ENCODE data around the gene SLC2A4. TPM values are rescaled to one million over a fixed set of nuclear protein-coding genes. Genes with fewer than 3 reads are reported as not detected.

The SLC2A4 gene
- polyA plus RNA-seq, 2 of the 4 experiments (the other 2 are of a cell fraction) = 0.16 to 0.17 TPM

DNA sequence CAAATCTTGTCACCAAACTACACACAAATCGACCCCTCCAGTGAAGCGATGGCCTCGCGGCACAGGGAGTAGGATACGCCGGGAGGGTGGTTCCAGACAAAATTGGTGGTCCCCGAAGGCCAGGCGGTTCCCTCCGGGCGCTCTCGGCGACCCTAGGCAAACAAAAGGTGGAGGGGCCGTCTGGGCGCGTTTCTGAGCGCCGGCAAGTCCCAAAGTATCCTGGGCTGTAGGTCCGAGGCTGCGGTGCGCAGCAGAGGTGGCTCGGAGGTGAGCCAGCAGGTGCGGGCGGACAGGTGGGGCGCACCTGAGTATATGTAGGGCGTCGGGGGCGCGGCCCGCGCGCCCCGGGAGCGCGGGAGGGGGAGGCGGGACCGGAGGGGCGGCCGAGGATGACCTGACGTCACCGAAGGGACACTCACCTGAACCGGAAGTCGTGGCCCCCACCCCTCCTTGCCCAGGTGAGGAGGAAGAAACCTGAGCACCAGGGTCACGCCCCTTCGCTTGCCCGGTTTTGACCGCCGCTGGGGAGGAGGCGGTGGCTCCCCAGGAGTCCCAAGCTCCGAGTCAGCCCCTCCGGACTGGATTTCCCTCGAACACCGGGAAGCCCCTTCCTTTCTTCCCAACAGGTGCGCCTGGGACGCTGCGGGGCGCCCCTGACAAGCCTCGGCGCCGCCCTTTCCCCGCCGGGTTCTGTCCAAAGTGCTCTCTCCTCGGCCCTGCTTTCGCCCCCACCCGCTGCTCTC, 19.2 kb upstream of the SLC2A4 start, which contains the start of gene CLDN7:
CLDN7 (minus strand) TSS at position 287 of the 743 bp plus-strand sequence. CDS start 435 bp downstream, outside the sequence.
- ATAC-seq (no peak), FAIRE-seq (no peak), DNase-seq (ENCODE audit: low read depth in 1 of 2, low spot score in 1 of 2) (no peak)
- POLR2A ChIA-PET = no interaction called here
- Histone ChIP-seq H3K9me3 (no peaks in the 10 kb centered on the region), H3K4me3 (no peak within 1 kb of the TSS), H3K4me1 (peaks cover 65% of the 10 kb centered on the region), H3K27ac (peak within 1 kb of the TSS; percentile 73 to 83), H3K4me2 (peak within 1 kb of the TSS; percentile 79)
- TF ChIP-seq ESRRA (IDR thresholded peaks at IDR 0.05; ENCODE audit: borderline replicate concordance, low read length) (no peak), SMC3 (IDR thresholded peaks at IDR 0.05) (no peak), RNF2 (IDR thresholded peaks at IDR 0.05; ENCODE audit: borderline replicate concordance, low read depth) (no peak), FOXS1 (CRISPR knock-in tag; IDR thresholded peaks at IDR 0.05) (no peak)
- CTCF ChIA-PET = interaction anchor here (1.1 to 4.3 kb wide), 4 partner anchors 18 to 34 kb away, joined by 3 to 52 read pairs (median 4); partner anchors contain the start of gene SLC2A4
- 90% methylated on average over 64 of the region's 64 CpGs for WGBS (ENCODE audit: missing lambda C conversion rate)

DNA sequence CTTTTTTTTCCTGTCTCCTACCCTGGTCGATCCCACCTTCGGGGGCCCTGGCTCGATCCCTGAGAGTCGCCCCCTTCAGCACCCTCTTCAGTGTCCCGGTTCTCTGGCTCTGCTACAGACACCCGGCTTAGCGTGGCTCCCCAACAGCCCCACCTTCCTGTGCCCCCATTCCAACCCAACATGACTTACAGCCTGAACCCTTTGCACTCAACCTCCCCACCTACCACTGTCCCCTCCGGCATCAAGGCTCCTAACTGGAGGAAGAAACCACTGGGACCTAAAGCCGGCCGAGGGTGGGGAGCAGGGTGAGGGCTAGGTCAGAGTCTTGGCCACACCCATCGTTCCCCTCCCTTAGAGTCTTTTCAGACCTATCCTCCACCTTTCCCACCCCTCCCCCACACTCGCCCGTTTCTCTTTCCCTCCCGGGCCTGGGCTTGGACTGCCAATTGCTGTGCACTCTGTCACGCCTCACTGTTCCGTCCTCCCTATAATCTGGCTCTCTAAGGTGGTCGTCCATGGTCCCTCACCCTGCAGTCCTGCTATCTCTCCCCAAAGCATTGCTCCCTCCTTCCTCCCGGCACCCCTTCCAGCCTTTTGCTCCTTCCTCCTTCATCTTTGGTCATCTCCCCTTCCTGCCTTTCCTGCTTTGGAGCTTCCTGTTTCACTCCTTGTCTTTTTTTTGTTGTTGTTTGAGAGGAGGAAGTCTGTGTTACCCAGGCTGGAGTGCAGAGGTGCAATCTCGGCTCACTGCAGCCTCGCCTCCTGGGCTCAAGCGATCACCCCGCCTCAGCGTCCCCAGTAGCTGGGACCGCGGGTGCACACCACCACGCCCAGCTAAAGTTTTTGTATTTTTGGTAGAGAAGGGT, 18.4 kb upstream of the SLC2A4 start:
- Histone ChIP-seq H3K27ac (peak overlapping the region; percentile 73 to 83), H3K4me2 (peak overlapping the region; percentile 79), H3K4me1 (peaks cover 65% of the 10 kb centered on the region), H3K4me3 (no peak overlapping the region), H3K9me3 (no peaks in the 10 kb centered on the region)
- peak in 1 of 2 experiments; percentile 46 for DNase-seq (ENCODE audit: low read depth in 1 of 2, low spot score in 1 of 2)
- ChIA-PET POLR2A (interaction anchor here (0.8 kb wide), 1 partner anchor 44 kb away, joined by 4 read pairs; the partner anchor contains the start of gene DLG4), CTCF (interaction anchor here (1.1 to 4.3 kb wide), 5 partner anchors 9 to 217 kb away, joined by 3 to 52 read pairs (median 4); partner anchors contain the start of gene SLC2A4)
- peak; percentile 20 to 22; a peak in 4 of 6 replicates for ATAC-seq
- no peak for FAIRE-seq
- TF ChIP-seq PHF8 (IDR thresholded peaks at IDR 0.05; ENCODE audit: borderline replicate concordance, low read depth) (no peak), JUNB (IDR thresholded peaks at IDR 0.05) (no peak), ZNF302 (CRISPR knock-in tag; IDR thresholded peaks at IDR 0.05) (no peak), FOSL2 (IDR thresholded peaks at IDR 0.05) (no peak), FOSL2 (CRISPR knock-in tag; IDR thresholded peaks at IDR 0.05) (no peak), ZC3H11A (IDR thresholded peaks at IDR 0.05) (no peak), CBX8 (IDR thresholded peaks at IDR 0.05) (no peak), NPAS2 (CRISPR knock-in tag; IDR thresholded peaks at IDR 0.05; ENCODE audit: borderline replicate concordance) (no peak), RARB (CRISPR knock-in tag; IDR thresholded peaks at IDR 0.05) (no peak), POLR2A (IDR thresholded peaks at IDR 0.05; ENCODE audit: low read length) (no peak), HDAC2 (IDR thresholded peaks at IDR 0.05) (no peak), HOXA7 (CRISPR knock-in tag; IDR thresholded peaks at IDR 0.05) (no peak), NFE2L2 (conservative IDR thresholded peaks at IDR 0.05; ENCODE audit: low read length) (no peak), MAFK (IDR thresholded peaks at IDR 0.05; ENCODE audit: partially characterized antibody) (no peak), RAD21 (conservative IDR thresholded peaks at IDR 0.05 in 1 of 2, IDR thresholded peaks at IDR 0.05 in 1 of 2) (no peak), KDM5A (IDR thresholded peaks at IDR 0.05) (no peak)
- TF ChIP-seq, protein P1, sequence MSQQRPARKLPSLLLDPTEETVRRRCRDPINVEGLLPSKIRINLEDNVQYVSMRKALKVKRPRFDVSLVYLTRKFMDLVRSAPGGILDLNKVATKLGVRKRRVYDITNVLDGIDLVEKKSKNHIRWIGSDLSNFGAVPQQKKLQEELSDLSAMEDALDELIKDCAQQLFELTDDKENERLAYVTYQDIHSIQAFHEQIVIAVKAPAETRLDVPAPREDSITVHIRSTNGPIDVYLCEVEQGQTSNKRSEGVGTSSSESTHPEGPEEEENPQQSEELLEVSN (IDR thresholded peaks at IDR 0.05; ENCODE audit: borderline replicate concordance, low read depth) = no peak
- 65% methylated on average over 26 of the region's 26 CpGs for WGBS (ENCODE audit: missing lambda C conversion rate)

DNA sequence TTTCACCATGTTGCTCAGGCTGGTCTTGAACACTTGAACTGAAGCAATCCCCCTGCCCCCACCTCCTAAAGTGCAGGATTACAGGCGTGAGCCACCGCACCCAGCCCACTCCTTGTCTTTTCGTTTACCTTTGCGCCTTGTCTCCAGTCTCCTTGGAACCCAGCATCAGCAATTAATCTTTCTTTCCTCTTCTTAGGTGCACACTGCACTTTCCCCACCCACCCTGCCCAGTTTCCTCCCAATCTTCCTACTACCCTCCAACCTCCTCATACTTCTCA, 17.8 kb upstream of the SLC2A4 start:
- peak overlapping the region; percentile 73 to 83 for H3K27ac ChIP-seq
- WGBS (ENCODE audit: missing lambda C conversion rate) = 74% methylated on average over 4 of the region's 4 CpGs
- TF ChIP-seq MAZ (IDR thresholded peaks at IDR 0.05; ENCODE audit: borderline replicate concordance, low read depth, low read length) (no peak), ZC3H11A (IDR thresholded peaks at IDR 0.05) (no peak), EP300 (IDR thresholded peaks at IDR 0.05) (no peak), FOXS1 (CRISPR knock-in tag; IDR thresholded peaks at IDR 0.05) (no peak), HOXB5 (CRISPR knock-in tag; IDR thresholded peaks at IDR 0.05) (no peak), EHMT2 (IDR thresholded peaks at IDR 0.05; ENCODE audit: low read depth) (no peak), CBX2 (IDR thresholded peaks at IDR 0.05; ENCODE audit: borderline replicate concordance, low read depth) (no peak), HDAC2 (IDR thresholded peaks at IDR 0.05) (no peak), RNF2 (IDR thresholded peaks at IDR 0.05; ENCODE audit: borderline replicate concordance, low read depth) (no peak), JUN (IDR thresholded peaks at IDR 0.05) (no peak), POLR2A (IDR thresholded peaks at IDR 0.05; ENCODE audit: low read length) (no peak), NPAS2 (CRISPR knock-in tag; IDR thresholded peaks at IDR 0.05; ENCODE audit: borderline replicate concordance) (no peak), BHLHE40 (IDR thresholded peaks at IDR 0.05; ENCODE audit: low read depth, low read length) (no peak)
- TF ChIP-seq, protein P2, sequence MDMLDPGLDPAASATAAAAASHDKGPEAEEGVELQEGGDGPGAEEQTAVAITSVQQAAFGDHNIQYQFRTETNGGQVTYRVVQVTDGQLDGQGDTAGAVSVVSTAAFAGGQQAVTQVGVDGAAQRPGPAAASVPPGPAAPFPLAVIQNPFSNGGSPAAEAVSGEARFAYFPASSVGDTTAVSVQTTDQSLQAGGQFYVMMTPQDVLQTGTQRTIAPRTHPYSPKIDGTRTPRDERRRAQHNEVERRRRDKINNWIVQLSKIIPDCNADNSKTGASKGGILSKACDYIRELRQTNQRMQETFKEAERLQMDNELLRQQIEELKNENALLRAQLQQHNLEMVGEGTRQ (IDR thresholded peaks at IDR 0.05) = no peak
- TF ChIP-seq, protein P3, sequence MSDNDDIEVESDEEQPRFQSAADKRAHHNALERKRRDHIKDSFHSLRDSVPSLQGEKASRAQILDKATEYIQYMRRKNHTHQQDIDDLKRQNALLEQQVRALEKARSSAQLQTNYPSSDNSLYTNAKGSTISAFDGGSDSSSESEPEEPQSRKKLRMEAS (IDR thresholded peaks at IDR 0.05) = no peak
- no peaks in the 10 kb centered on the region for H3K9me3 ChIP-seq
- H3K4me2 ChIP-seq = peak overlapping the region; percentile 79
- no peak for DNase-seq (ENCODE audit: low read depth in 1 of 2, low spot score in 1 of 2)
- FAIRE-seq = no peak
- CTCF ChIA-PET = interaction anchor here (1.1 to 4.6 kb wide), 6 partner anchors 9 to 218 kb away, joined by 3 to 52 read pairs (median 6); partner anchors contain the start of gene SLC2A4
- ATAC-seq = peak in 1 of 2 experiments; percentile 7; a peak in 2 of 6 replicates
- no peak overlapping the region for H3K4me3 ChIP-seq
- peaks cover 61% of the 10 kb centered on the region for H3K4me1 ChIP-seq
- POLR2A ChIA-PET = interaction anchor here (0.8 kb wide), 1 partner anchor 44 kb away, joined by 4 read pairs; the partner anchor contains the start of gene DLG4
